ENCODE results near the gene USP5.
"Not testable (repeated sequence)": the region's sequence is repeated elsewhere in the genome, so short reads cannot be mapped to it uniquely, and the experiment has no call there.

Gene USP5

GRCh38 chr12:6888360-6888759, 36.4 kb downstream of the USP5 start:
- H3K4me3 ChIP-seq (ENCODE audit: low read length), result no peak overlapping the region
- no peak for DNase-seq (ENCODE audit: low read depth, low spot score)
- no peak overlapping the region for H3K27ac ChIP-seq (ENCODE audit: low read length)
- no peaks in the 10 kb centered on the region for H3K27me3 ChIP-seq (ENCODE audit: control insufficient read depth, insufficient read depth, low read length)
- WGBS (ENCODE audit: insufficient coverage, insufficient read length), result no CpG with 5 or more reads among the region's 2 CpGs
- H3K36me3 ChIP-seq (ENCODE audit: control insufficient read depth, insufficient read depth, low read length), result peaks cover 4% of the 10 kb centered on the region; the same call in 1 of the 2 replicates
- peaks cover 5% of the 10 kb centered on the region; the same call in 1 of the 2 replicates for H3K4me1 ChIP-seq (ENCODE audit: control insufficient read depth, insufficient read depth, low read length)
- no peaks in the 10 kb centered on the region for H3K9me3 ChIP-seq (ENCODE audit: control insufficient read depth, insufficient read depth, low read length)

GRCh38 chr12:6888794-6889193, 36.8 kb downstream of the USP5 start:
- H3K4me3 ChIP-seq (ENCODE audit: low read length); DNase-seq (ENCODE audit: low read depth, low spot score); H3K27ac ChIP-seq (ENCODE audit: low read length); H3K9me3 ChIP-seq (ENCODE audit: control insufficient read depth, insufficient read depth, low read length); H3K4me1 ChIP-seq (ENCODE audit: control insufficient read depth, insufficient read depth, low read length); H3K36me3 ChIP-seq (ENCODE audit: control insufficient read depth, insufficient read depth, low read length); H3K27me3 ChIP-seq (ENCODE audit: control insufficient read depth, insufficient read depth, low read length): not testable (repeated sequence)
- WGBS (ENCODE audit: insufficient coverage, insufficient read length), result no CpG with 5 or more reads among the region's 7 CpGs

- H3K27ac ChIP-seq (ENCODE audit: low read length); H3K9me3 ChIP-seq (ENCODE audit: control insufficient read depth, insufficient read depth, low read length); H3K4me1 ChIP-seq (ENCODE audit: control insufficient read depth, insufficient read depth, low read length); H3K27me3 ChIP-seq (ENCODE audit: control insufficient read depth, insufficient read depth, low read length); H3K36me3 ChIP-seq (ENCODE audit: control insufficient read depth, insufficient read depth, low read length); H3K4me3 ChIP-seq (ENCODE audit: low read length); DNase-seq (ENCODE audit: low read depth, low spot score): not testable (repeated sequence)
- no CpG with 5 or more reads among the region's 21 CpGs for WGBS (ENCODE audit: insufficient coverage, insufficient read length)
Observed at GRCh38 chr12:6889775-6890573, 38.0 kb downstream of the USP5 start.

GRCh38 chr12:6890789-6891645, 39.1 kb downstream of the USP5 start:
- Histone ChIP-seq H3K27ac (ENCODE audit: low read length) (no peak overlapping the region), H3K27me3 (ENCODE audit: control insufficient read depth, insufficient read depth, low read length) (no peaks in the 10 kb centered on the region), H3K36me3 (ENCODE audit: control insufficient read depth, insufficient read depth, low read length) (no peaks in the 10 kb centered on the region), H3K4me3 (ENCODE audit: low read length) (peak overlapping the region; percentile 37; the same call in 1 of the 2 replicates), H3K9me3 (ENCODE audit: control insufficient read depth, insufficient read depth, low read length) (no peaks in the 10 kb centered on the region), H3K4me1 (ENCODE audit: control insufficient read depth, insufficient read depth, low read length) (peaks cover 3% of the 10 kb centered on the region; the same call in 1 of the 2 replicates)
- no peak for DNase-seq (ENCODE audit: low read depth, low spot score)
- no CpG with 5 or more reads among the region's 68 CpGs for WGBS (ENCODE audit: insufficient coverage, insufficient read length)

- Histone ChIP-seq H3K27me3 (ENCODE audit: control insufficient read depth, insufficient read depth, low read length) (no peaks in the 10 kb centered on the region), H3K27ac (ENCODE audit: low read length) (no peak overlapping the region), H3K9me3 (ENCODE audit: control insufficient read depth, insufficient read depth, low read length) (no peaks in the 10 kb centered on the region), H3K36me3 (ENCODE audit: control insufficient read depth, insufficient read depth, low read length) (no peaks in the 10 kb centered on the region), H3K4me1 (ENCODE audit: control insufficient read depth, insufficient read depth, low read length) (peaks cover 3% of the 10 kb centered on the region; the same call in 1 of the 2 replicates), H3K4me3 (ENCODE audit: low read length) (peak overlapping the region; percentile 37; the same call in 1 of the 2 replicates)
- no CpG with 5 or more reads among the region's 5 CpGs for WGBS (ENCODE audit: insufficient coverage, insufficient read length)
- no peak for DNase-seq (ENCODE audit: low read depth, low spot score)
Observed at GRCh38 chr12:6891646-6892001, 39.7 kb downstream of the USP5 start.

- H3K4me3 ChIP-seq (ENCODE audit: low read length); DNase-seq (ENCODE audit: low read depth, low spot score); H3K9me3 ChIP-seq (ENCODE audit: control insufficient read depth, insufficient read depth, low read length); H3K27me3 ChIP-seq (ENCODE audit: control insufficient read depth, insufficient read depth, low read length); H3K36me3 ChIP-seq (ENCODE audit: control insufficient read depth, insufficient read depth, low read length); H3K4me1 ChIP-seq (ENCODE audit: control insufficient read depth, insufficient read depth, low read length); H3K27ac ChIP-seq (ENCODE audit: low read length): not testable (repeated sequence)
- no CpG with 5 or more reads among the region's 3 CpGs for WGBS (ENCODE audit: insufficient coverage, insufficient read length)
Observed at GRCh38 chr12:6892683-6893082, 40.7 kb downstream of the USP5 start.

GRCh38 chr12:6894321-6894720, 42.4 kb downstream of the USP5 start:
- WGBS (ENCODE audit: insufficient coverage, insufficient read length), result no CpG with 5 or more reads among the region's 3 CpGs

GRCh38 chr12:6896846-6897435, 45.0 kb downstream of the USP5 start:
- Histone ChIP-seq H3K9me3 (ENCODE audit: control insufficient read depth, insufficient read depth, low read length) (no peaks in the 10 kb centered on the region; the same call in 1 of the 2 replicates), H3K4me3 (ENCODE audit: low read length) (no peak overlapping the region), H3K4me1 (ENCODE audit: control insufficient read depth, insufficient read depth, low read length) (no peaks in the 10 kb centered on the region; the same call in 1 of the 2 replicates), H3K36me3 (ENCODE audit: control insufficient read depth, insufficient read depth, low read length) (no peaks in the 10 kb centered on the region), H3K27me3 (ENCODE audit: control insufficient read depth, insufficient read depth, low read length) (no peaks in the 10 kb centered on the region), H3K27ac (ENCODE audit: low read length) (no peak overlapping the region)
- WGBS (ENCODE audit: insufficient coverage, insufficient read length), result no CpG with 5 or more reads among the region's 6 CpGs
- DNase-seq (ENCODE audit: low read depth, low spot score), result no peak

More at GRCh38 chr12:6894321-6894720, 42.4 kb downstream of the USP5 start:
- H3K27me3 ChIP-seq (ENCODE audit: control insufficient read depth, insufficient read depth, low read length), result no peaks in the 10 kb centered on the region
- no peak overlapping the region for H3K4me3 ChIP-seq (ENCODE audit: low read length)
- H3K36me3 ChIP-seq (ENCODE audit: control insufficient read depth, insufficient read depth, low read length), result no peaks in the 10 kb centered on the region
- H3K9me3 ChIP-seq (ENCODE audit: control insufficient read depth, insufficient read depth, low read length), result no peaks in the 10 kb centered on the region; the same call in 1 of the 2 replicates
- no peak for DNase-seq (ENCODE audit: low read depth, low spot score)
- H3K4me1 ChIP-seq (ENCODE audit: control insufficient read depth, insufficient read depth, low read length), result peaks cover 2% of the 10 kb centered on the region; the same call in 1 of the 2 replicates
- no peak overlapping the region for H3K27ac ChIP-seq (ENCODE audit: low read length)

- H3K36me3 ChIP-seq (ENCODE audit: control insufficient read depth, insufficient read depth, low read length), result no peaks in the 10 kb centered on the region
- H3K27ac ChIP-seq (ENCODE audit: low read length), result no peak overlapping the region
- H3K9me3 ChIP-seq (ENCODE audit: control insufficient read depth, insufficient read depth, low read length), result no peaks in the 10 kb centered on the region; the same call in 1 of the 2 replicates
- H3K27me3 ChIP-seq (ENCODE audit: control insufficient read depth, insufficient read depth, low read length), result no peaks in the 10 kb centered on the region
- WGBS (ENCODE audit: insufficient coverage, insufficient read length), result no CpG with 5 or more reads among the region's 5 CpGs
- H3K4me3 ChIP-seq (ENCODE audit: low read length), result no peak overlapping the region
- no peaks in the 10 kb centered on the region; the same call in 1 of the 2 replicates for H3K4me1 ChIP-seq (ENCODE audit: control insufficient read depth, insufficient read depth, low read length)
- no peak for DNase-seq (ENCODE audit: low read depth, low spot score)
Observed at GRCh38 chr12:6899427-6899826, 47.5 kb downstream of the USP5 start.

- Histone ChIP-seq H3K4me1 (ENCODE audit: control insufficient read depth, insufficient read depth, low read length) (no peaks in the 10 kb centered on the region; the same call in 1 of the 2 replicates), H3K4me3 (ENCODE audit: low read length) (no peak overlapping the region), H3K36me3 (ENCODE audit: control insufficient read depth, insufficient read depth, low read length) (no peaks in the 10 kb centered on the region), H3K27me3 (ENCODE audit: control insufficient read depth, insufficient read depth, low read length) (no peaks in the 10 kb centered on the region), H3K27ac (ENCODE audit: low read length) (no peak overlapping the region), H3K9me3 (ENCODE audit: control insufficient read depth, insufficient read depth, low read length) (no peaks in the 10 kb centered on the region; the same call in 1 of the 2 replicates)
- no CpG with 5 or more reads among the region's 10 CpGs for WGBS (ENCODE audit: insufficient coverage, insufficient read length)
- DNase-seq (ENCODE audit: low read depth, low spot score), result no peak
Observed at GRCh38 chr12:6899837-6900519, 48.0 kb downstream of the USP5 start.
